GM18867 (cell line): ENCODE measurements around the gene MYLK4.

Source experiments
- ATAC-seq: cut with Tn5 transposase; IDR thresholded peaks from one replicate; pipeline ENCODE4 v1.9.1; 2021; ENCODE audit warnings: mild to moderate bottlenecking, moderate library complexity; ENCODE audit not compliant: unreplicated experiment

Gene MYLK4

GRCh38 chr6:2710412-2710811 is 40.3 kb downstream of the MYLK4 start:
- no peak for ATAC-seq

GRCh38 chr6:2708456-2708855 is 42.3 kb downstream of the MYLK4 start:
- ATAC-seq, result no peak

DNA sequence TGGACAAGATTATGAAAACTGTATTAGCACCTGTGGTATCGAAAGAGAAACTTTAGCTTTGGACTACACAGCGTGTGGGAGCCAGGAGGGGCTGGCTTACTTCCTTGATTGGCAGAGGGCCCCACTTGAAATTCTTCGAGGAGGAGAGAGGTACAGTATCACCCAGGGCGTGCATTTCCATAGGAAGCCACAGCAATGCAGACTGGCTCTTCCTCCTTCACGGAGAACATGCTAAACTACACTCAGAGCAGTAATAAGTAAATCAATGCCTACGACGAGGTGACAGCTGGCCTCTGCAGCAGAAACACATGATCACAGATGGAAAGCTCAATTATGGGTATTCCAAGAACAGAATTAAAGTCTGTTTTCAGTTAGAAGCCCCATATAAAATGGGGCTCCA is 44.2 kb downstream of the MYLK4 start:
- ATAC-seq, result no peak

GRCh38 chr6:2705256-2705655 is 45.5 kb downstream of the MYLK4 start:
- ATAC-seq, result no peak

- no peak for ATAC-seq
Measured at GRCh38 chr6:2697291-2697690, 53.4 kb downstream of the MYLK4 start.

GRCh38 chr6:2695454-2696095 is 55.1 kb downstream of the MYLK4 start:
- no peak for ATAC-seq

GRCh38 chr6:2693231-2693630 is 57.5 kb downstream of the MYLK4 start:
- no peak for ATAC-seq

GRCh38 chr6:2688401-2689064 is 62.2 kb downstream of the MYLK4 start:
- no peak for ATAC-seq

DNA sequence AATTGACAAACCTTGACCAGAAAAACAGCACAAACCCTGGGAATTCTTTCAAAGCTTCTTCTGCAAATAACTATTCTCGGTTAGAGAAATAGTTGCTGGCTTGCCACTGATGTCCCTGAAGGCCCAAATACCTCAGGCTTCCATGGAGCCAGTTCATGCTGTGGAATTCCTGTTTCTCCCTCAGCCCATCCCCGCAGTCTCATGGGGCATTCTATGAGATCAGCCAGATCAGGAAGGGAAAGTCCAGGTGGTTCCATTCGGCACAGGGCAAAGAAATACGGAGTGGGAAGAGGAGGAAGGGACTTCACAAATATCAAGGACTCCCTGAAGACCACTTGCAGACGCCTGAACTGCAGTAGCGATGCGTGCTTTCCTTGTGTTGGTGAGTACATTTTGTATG is 63.3 kb downstream of the MYLK4 start:
- ATAC-seq, result no peak

GRCh38 chr6:2686515-2686914 is 64.2 kb downstream of the MYLK4 start:
- no peak for ATAC-seq

DNA sequence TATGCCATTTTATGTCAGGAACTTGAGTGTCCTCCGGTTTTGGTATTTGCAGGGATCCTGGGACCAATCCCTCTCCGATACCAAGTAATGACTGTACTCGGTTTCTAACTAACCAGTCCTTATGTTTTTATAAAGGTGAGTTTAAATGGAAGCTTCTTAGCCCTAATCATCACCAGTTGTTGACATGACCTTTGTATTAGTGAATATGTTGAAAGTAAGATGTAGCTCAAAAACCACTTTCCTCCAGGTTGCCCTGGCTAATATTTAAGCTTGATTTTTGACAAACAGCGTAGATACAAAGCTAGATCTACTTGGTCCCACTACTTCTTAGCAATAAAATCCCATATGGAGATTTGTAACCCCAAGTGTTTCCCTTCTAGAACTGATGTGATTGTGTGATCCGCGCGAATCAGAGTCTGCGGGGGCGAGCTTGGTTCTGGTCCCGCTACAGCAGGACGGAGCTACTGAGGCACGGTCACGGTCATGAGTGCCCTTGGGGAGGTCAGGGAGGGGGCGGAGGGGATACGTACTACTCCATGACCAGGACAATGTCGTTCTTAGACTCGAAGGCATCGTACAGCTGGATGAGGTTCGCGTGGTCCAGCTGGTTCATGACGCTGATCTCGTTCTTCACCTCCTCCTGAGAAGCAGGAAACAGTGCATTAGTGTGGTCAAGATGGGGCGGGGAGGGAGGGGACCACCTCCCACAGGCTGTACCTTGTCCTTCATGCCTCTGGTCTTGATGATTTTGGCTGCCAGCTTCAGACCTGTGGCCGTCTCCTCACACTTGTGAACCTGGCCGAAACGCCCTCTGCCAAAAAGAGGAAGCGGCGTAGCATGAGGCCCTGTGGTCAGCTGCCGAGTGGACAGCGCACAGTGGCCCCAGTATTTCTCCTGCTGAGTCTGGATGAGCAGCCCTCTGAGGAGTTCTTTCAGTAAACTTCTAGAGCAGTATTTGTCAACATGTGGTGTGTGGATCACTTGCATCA is 65.7 kb downstream of the MYLK4 start:
- no peak for ATAC-seq

DNA sequence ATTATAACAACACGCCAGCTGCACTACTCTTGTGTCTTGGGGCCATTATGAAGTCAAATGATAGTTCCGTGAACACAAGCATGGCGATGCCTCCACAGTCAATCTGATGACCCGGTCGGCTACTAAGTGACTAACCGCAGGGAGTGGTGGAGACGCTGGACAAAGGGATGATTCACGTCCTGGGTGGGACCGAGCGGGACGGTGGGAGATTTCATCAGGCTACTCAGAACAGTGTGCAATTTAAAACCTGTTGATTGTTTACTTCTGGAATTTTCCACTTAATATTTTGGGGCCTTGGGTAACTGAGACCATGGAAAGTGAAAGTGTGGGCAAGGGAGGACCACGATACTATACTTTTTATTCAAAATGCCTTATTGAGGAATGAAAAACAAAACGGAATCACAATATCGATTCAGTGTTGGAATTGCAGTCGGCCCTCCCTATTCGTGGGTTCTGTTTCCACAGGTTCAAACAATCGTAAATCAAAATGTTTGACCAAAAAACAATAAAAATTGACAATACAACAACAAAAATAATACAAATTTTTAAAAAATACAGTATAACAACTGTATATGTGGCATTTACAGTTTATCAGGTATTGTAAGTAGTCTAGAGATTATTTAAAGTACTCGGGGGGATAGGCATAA is 66.5 kb downstream of the MYLK4 start:
- no peak for ATAC-seq

GRCh38 chr6:2680264-2680922 is 70.3 kb downstream of the MYLK4 start:
- no peak for ATAC-seq

GRCh38 chr6:2677080-2677593 is 73.6 kb downstream of the MYLK4 start:
- no peak for ATAC-seq

- no peak for ATAC-seq
Measured at GRCh38 chr6:2676048-2676447, 74.7 kb downstream of the MYLK4 start.

GRCh38 chr6:2674857-2675256 is 75.9 kb downstream of the MYLK4 start:
- no peak for ATAC-seq

GRCh38 chr6:2669067-2669700 is 81.5 kb downstream of the MYLK4 start:
- ATAC-seq, result no peak

DNA sequence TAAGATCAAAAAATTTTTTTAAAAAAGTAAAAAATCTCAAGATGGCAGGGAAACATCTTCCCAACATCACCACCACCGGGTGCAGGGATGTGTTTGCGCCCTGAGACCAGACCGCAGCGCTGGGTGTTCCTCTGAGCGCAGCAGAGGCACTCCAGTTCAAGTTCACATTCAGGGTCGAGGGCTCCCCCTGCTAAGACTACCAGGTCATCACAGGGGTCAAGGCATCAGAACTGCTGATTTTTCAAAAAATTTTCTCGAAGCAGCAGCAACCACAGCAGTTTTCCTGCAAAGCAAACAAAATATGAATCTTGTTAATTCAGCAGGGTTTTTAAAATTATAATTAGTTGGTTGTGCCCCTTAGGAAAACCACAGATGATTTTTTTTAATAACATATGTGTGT is 83.1 kb downstream of the MYLK4 start:
- ATAC-seq, result no peak

- ATAC-seq, result no peak
Measured at GRCh38 chr6:2666906-2667575, 83.7 kb downstream of the MYLK4 start.
